Measurements from ENCODE around the gene NLRP8.
"Not testable (repeated sequence)": the region's sequence is repeated elsewhere in the genome, so short reads cannot be mapped to it uniquely, and the experiment has no call there.

Gene NLRP8

DNA sequence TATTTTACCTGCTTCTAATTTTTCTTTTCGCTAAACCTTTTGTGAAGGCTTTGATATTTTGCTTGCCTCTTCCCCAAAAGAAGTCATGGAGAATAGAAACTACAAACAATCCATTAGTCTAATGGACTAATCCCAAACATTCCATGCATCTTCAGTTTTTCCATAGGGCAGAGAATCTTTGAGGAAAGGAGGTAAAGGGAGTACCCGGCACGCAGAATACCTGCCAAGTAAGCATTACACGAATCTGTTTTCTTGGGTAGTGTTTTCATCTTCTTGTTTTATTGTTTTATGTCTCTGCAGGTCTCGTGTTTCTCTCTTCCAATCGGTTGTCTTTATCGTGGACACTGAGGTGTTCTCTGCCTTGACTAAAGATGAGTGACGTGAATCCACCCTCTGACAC lies at the start of gene NLRP8:
Gene NLRP8 (plus strand): TSS at position 301 of the 400 bp plus-strand sequence.
- no peak for DNase-seq (ENCODE audit: low read depth in 1 of 2, low spot score in 1 of 2)

DNA sequence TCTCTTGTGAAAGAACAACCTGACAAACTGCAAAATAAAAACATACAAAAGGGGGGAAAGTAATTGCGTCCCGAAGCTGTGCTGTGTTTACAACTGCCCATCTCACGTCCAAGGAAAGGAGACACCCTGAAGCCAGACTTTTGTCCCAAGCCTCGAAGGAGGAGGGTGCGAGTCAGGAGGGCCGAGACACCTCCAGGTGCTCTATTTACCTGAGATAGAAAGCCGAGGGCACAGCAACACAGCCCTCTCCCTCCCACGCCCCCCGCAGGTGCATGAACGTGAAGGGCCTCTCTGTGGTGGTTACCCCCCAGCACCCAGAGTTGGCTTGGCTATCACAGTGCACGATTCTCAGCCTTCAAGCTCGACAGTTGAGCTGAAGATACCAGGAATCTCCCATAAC lies 48.7 kb upstream of the NLRP8 start:
- no peak for DNase-seq (ENCODE audit: low read depth in 1 of 2, low spot score in 1 of 2)

DNA sequence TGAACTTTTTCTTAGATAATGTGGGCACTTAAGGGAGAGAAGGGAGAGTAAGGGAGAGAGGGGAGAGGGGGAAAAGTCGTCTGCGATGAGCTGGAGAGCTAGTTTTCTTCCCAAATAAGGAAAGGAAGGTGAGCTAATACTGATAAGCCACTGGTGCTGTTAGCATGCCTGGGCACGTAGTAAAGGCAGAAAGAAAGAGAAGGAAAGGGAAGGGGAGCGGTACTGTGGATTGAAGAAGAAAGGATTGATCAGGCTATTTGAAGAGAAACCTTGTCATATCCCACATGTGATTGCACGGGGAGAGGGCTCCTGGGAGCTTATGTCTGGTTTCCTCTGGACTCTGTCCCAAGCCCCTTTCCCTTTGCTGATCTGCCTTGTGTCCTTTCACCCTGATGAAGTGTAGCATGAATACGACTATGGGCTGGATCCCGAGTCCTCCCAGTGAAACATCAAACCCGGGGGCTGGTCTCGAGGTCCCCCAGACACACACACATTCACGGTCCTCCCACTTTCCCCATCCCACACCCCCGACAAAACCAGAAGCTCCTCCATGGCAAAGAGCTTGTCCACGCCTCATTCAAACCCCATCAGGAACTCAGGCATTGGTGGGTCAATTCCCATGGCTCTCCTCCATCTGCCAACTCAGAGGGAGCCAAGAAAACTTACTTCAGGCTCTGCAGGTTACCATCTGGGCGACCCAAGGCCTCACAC lies 46.1 kb upstream of the NLRP8 start:
- DNase-seq (ENCODE audit: low read depth in 1 of 2, low spot score in 1 of 2), result no peak

DNA sequence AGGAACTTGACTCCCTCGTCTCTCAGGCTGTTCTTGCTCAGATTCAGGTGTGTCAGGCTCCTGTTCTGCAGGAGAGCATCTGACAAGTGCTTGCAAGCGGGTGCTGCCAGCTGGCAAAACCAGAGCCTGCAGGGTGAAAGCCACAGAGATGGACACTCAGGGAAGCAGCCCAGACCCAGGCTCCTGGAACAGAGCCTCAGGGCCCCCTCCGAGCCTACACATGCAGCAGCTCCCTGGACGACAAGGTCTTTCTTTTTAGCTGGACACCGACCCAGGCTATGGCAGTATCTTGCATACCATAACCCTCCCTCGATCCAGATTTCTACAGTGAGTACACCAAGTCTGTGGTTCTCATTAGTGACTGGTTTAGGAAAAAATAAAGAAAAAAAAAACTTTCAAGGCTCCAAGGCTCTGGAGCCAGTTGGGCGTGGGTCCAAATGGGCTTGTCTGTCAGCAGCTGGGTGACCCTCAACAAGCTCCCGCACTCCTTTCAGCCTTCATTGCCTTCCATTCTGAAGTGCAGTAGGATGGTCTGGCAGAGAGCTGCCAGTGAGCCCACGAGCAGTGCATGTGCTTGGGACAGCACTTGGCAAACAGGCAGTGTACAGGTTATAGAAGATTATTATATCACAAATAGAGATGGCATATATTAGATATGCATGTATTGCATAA lies 45.4 kb upstream of the NLRP8 start:
- DNase-seq (ENCODE audit: low read depth in 1 of 2, low spot score in 1 of 2), result no peak

DNA sequence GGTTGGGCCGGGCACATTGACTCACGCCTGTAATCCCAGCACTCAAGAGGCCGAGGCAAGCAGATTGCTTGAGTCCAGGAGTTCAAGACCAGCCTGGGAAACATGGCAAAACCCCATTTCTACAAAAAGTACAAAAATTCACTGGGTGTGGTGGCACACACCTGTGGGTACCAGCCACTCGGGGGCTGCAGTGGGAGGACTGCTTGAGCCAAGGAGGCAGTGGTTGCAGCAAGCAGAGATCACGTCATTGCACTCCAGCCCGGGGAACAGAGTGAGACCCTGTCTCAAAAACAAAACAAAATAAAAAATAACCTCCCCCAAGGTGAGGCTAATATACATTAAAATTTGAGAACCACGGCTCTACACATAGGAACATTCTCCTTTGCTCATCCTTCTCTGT lies 40.3 kb upstream of the NLRP8 start:
- no peak for DNase-seq (ENCODE audit: low read depth in 1 of 2, low spot score in 1 of 2)

DNA sequence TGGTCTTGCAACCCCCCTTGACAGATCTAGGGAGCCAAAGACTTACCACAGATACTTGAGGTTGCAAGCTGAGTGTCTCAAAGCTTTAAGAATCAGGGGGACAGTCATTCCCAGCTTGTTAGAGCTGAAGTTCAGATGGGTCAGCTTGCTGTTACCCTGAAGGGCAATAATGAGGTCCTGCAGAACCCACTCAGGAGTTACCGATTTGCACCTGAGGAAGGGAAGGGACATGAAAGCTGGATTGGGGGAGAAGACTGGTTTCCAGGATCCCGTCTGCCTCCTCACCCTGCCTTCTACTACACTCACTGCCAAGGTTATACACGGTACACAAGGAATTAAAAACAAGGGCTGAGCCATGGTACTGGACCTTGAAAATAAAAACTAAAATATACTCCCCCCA lies 39.9 kb upstream of the NLRP8 start:
- DNase-seq (ENCODE audit: low read depth in 1 of 2, low spot score in 1 of 2), result no peak

DNA sequence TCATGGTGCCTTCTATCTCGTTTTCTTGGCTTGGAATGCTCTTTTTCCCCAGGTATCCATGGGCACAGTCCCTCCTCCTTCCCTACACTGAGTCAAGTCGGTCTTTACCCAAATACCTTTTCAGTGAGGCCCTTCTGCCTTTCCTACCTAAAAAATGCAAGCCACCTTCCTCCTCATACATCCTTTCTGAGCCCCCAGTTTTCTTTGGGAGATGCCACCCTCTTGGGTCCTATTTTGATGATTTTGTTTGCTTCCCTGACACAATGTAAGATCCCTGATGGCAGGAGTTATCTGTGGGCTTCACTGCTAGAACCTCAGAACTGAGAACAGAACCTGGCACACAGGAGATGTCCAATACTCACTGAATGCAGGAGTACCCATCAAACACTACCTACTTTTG lies 37.8 kb upstream of the NLRP8 start:
- no peak for DNase-seq (ENCODE audit: low read depth in 1 of 2, low spot score in 1 of 2)

DNA sequence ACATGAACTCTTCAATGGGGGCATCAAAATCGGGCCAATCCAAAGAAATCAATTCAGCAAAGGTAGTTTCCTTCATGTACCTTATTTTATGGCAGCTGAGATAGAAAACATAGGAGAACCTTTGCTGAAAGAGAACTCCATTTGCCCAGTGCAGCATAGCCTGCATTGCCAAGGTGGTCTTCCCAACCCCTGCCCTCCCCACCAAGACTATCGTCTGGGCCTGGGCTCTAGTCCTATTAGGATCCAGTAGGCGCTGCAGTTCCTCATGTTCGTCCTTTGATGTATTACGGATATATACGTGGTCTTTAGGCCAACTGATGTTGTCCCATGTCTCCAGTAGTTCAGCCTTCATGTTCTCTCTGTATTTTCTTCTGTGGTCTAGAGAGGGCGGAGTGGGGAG lies 34.7 kb upstream of the NLRP8 start:
- DNase-seq (ENCODE audit: low read depth in 1 of 2, low spot score in 1 of 2), result no peak

DNA sequence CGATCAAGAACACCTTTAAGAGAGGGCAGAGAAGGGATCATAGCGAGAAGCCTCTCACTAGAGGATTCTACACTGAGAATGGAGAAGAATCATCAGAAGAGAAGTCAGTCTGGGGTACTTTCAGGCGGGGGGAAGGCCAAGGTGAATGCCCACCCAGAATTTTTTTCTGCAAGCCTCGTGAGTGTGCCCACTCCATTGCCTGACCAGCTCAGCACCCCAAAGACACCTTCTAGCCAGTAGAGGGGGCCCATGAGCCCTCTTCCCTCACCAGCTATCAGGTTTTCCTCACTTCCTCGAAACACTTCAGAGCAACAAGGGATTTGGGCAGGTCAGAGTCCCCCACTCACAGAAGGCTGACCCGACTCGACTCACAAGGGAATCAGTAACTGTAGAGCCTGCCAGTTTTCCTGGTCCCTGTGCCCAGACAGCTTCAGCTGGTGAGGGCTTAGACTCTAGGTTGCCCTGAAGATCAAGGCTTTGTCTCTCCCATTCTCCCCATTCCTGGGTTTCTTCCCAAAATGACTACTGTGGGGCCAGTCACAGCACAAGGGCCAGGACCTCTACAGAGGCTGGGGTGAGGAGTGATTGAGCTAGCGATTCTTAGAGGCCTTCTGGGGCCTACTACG lies 33.9 kb upstream of the NLRP8 start:
- DNase-seq (ENCODE audit: low read depth in 1 of 2, low spot score in 1 of 2), result no peak

DNA sequence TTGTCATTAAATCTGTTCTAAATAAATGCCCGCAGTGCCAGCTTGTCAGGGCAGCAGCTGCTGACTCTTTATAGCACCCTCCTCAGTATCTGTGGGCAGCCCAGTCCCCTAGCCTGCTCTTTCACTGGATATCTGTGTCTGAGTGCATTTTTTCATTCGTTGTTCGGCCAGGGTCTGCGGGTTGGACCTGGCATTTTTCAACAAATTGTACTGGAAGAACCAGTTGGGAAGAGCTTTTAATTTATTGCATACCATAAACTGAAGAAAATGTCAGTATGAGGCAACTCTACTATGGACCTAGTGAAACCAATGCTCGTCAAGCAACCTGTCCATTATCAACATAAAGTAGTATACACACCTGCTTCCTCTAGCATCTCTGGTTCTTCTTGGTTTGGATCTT lies 24.1 kb upstream of the NLRP8 start:
- no peak for DNase-seq (ENCODE audit: low read depth in 1 of 2, low spot score in 1 of 2)

DNA sequence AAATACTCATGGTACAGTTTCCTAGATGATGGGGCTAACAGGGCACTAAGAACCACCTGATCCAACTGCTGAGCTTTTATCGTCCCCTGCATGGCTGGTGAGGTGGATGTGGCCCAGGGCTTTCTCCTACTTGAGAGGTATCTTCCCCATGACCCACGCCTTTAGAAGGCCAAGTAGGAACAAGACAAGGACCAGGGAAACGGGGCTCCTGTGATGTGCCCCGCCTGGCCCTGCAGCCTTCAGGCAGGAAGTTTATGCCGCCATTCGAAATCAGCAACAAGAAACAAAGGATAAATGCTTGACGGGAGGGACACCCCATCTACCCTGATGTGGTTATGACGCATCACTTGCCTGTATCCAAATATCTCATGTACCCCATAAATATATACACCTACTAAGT lies 19.6 kb upstream of the NLRP8 start:
- no peak for DNase-seq (ENCODE audit: low read depth in 1 of 2, low spot score in 1 of 2)

DNA sequence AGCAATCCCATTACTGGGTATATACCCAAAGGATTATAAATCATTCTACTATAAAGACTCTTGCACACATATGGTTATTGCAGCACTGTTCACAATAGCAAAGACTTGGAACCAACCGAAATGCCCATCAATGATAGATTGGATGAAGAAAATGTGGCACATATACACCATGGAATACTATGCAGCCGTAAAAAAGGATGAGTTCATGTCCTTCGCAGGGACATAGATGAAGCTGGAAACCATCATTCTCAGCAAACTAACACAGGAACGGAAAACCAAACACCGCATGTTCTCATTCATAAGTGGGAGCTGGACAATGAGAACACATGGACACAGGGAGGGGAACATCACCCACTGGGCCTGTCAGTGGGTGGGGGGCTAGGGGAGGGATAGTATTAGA lies 18.4 kb upstream of the NLRP8 start:
- not testable (repeated sequence) for DNase-seq (ENCODE audit: low read depth in 1 of 2, low spot score in 1 of 2)

DNA sequence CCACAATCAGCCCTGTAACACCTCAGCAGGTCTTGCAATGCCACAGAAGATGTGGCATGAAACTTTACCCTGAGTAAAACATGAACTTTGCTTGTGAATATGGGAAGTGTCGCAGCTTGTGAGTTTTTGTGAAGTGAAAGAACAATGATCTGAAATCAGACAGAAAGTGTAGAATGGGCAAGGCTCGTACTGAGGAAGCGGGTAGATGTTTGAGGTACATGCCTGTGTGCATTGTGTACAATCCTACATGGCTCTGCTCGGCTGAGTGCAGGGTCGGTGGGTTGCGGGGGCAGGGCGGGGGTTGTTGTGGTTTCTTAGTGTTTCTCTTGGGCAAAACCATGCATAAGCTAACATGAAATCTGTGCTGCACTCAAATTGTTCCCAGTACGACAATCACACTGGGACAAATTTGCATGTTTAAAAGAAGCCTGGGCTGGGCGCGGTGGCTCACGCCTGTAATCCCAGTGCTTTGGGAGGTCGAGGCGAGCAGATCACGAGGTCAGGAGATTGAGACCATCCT lies 16.6 kb upstream of the NLRP8 start:
- DNase-seq (ENCODE audit: low read depth in 1 of 2, low spot score in 1 of 2), result no peak

DNA sequence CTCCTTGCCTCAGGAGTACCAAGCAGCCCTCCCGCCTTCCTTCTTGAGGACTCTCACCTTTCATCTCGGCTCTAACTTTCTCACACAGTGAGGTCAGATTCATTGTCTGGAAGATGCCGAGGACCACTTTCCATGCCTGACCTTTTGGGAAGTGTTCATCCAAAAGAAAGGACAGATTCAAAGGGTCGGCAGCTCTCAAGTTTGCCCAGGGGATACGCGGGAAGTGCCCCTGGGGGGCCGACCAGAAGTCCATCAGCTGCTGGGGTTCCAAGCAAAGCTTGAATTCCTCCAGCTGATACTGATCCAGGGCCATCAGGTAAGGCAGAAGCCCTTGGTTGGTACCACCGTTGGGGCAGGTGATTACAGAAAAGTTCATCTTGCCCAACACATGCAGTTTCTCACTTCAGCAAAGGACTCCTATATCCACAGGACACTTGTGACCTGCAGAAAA lies 15.7 kb upstream of the NLRP8 start, which contains the start of gene NLRP13:
Gene NLRP13 (minus strand): TSS at position 401 of the 451 bp plus-strand sequence. CDS start 25 bp downstream, at position 376.
- DNase-seq (ENCODE audit: low read depth in 1 of 2, low spot score in 1 of 2), result no peak

DNA sequence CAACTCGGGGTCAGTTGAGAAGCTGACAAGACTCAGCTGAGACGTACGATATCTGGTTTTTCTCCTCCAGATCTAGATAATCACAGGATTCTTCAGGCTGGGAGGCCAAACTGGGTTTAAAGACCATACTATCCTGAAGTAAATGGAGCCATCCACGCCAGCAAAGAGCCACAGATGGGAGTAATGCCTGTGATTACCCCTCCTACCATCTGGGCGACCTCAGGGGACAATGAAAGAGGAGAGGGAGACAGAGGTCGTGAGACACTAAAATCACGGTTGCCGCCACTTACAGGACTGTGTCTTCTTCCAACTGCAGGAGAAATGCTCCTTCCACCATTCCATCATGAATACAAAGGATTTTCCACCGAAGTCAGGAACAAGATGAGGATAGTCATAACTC lies 12.4 kb upstream of the NLRP8 start:
- no peak for DNase-seq (ENCODE audit: low read depth in 1 of 2, low spot score in 1 of 2)

DNA sequence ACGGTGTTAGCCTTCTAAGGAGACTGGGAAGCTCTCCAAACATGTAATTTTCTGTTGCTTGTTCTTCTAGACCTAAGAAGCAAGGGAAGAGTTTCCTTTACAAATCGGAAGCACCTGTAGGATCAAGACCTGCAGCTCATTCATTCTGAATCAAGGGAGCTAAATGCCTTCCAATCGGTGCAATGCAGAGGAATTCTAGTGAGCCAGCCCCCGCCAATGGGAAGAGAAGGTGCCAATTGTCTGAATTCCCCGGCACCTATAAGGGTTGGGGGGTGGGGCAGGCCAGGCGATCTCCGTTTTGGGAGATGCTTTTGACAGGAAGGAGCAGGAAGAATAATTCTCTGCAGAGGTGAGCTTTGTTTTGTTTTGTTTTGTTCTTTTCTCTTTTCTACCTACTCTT lies 8.4 kb upstream of the NLRP8 start:
- DNase-seq (ENCODE audit: low read depth in 1 of 2, low spot score in 1 of 2), result no peak

DNA sequence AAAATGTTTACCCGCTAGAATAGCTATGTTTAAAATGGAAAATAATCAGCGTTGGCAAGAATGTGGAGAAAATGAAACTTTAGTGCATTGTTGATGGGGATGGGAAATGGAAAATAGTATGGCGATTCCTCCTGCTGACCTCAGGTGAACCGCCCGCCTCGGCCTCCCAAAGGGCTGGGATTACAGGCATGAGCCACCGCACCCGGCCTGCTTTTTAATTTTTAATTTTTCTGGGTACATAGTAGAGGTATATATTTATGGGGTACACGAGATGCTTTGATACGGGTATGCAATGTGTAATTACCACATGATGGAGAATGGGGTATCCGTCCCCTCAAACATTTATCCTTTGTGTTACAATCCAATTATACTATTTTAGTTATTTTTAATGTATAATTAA lies 7.3 kb upstream of the NLRP8 start:
- no peak for DNase-seq (ENCODE audit: low read depth in 1 of 2, low spot score in 1 of 2)

DNA sequence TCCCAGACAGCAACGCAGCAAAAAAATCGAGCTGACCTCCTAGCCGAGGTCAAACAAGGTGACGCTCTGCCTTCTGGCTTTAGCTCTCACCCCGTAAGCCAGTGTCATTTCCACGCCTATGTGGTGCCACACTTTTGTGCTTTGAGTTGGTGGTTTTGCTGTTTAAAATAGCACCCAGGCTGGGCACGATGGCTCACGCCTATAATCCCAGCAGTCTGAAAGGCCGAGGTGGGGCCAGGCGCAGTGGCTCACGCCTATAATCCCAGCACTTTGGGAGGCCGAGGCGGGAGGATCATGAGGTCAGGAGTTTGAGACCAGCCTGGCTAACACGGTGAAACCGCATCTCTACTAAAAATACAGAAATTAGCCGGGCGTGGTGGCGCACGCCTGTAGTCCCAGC lies 2.9 kb downstream of the NLRP8 start:
- DNase-seq (ENCODE audit: low read depth in 1 of 2, low spot score in 1 of 2), result not testable (repeated sequence)

DNA sequence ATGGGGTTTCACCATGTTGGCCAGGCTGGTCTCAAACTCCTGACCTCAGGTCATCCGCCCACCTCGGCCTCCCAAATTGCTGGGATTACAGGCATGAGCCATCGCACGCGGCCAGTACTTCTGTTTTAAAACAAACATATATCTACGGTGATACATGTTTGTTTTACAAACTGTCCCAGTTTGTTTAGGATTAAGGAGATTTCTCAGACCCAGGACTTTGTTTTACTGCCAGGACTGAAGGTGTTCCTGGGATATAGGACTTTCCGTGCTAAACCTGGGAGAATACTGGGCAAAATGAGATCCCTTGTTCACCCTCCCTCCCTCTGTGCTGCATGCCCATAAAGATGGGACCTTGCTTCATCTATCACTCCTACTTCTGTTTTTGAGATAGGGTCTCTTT lies 8.8 kb downstream of the NLRP8 start:
- no peak for DNase-seq (ENCODE audit: low read depth in 1 of 2, low spot score in 1 of 2)

DNA sequence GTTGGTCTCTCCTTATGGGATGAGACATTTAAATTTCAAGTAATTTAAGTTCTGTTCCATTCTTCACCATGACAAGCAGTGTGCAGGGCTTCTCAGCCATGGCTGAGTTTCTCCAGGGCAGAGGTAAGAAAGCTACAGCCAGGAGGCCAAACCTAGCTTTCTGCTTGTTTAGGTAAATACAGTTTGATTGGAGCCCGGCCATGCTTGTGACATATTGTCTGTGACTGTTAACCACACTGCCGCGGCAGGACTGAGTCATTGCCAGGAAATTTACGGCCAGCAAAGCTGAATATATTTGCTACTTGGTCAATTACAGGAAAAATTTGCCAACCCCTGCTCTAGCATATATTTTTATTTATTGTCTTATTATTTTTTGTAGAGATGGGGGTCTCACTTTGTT lies 10.7 kb downstream of the NLRP8 start:
- no peak for DNase-seq (ENCODE audit: low read depth in 1 of 2, low spot score in 1 of 2)

DNA sequence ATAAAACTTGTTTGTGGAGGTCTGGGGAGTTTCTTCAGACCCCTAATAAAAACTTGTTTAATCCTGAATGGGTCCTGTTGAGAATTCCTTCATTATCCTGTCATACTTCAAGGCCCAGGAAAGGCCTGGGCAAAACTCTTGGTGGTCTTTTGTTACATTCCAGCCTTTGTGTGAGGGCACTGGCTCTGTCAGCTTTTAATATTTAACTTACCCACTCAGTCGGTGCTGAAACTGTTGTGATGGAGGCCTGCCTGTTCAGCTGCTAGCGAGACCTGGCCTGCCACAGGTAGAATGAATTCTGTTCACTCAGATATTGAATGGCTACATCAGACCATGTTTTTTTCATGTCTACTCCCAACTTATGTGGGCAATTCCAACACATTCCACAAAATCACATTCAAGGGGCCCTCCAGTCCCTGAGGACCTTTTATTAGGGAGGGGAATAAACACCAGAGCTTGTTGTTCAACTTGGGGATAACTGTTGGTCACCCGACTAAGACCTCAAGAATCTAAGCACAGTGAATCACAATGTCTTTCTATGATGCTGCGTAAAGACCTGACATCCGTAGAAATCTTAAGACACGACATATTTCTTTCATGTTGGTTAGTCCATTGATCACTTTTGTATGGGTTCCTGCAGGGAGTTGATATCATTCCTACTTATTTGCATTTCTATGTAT lies 12.5 kb downstream of the NLRP8 start:
- no peak for DNase-seq (ENCODE audit: low read depth in 1 of 2, low spot score in 1 of 2)

DNA sequence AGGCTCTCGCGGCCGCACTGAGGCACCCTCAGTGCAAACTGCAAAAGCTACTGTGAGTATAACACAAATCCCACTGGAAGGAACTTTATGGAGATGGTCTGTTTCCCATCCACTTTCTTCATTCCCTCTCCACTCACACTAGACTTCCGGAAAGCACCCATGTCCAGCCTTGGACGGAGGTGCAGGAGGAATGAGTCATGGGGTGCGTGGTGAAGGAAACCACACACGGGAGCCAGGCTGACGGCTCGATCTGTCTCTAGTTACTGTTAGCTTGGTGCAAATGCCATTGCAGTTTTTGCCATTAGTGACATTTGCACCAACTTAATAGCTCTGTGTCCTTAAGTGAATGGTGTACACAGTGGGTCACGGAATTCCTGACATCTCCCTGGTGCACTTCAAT lies 14.6 kb downstream of the NLRP8 start:
- DNase-seq (ENCODE audit: low read depth in 1 of 2, low spot score in 1 of 2), result no peak
